Kidney (tissue), 14 donors: ENCODE measurements around the gene ARSA. TPM values are rescaled to one million over a fixed set of nuclear protein-coding genes. Genes with fewer than 3 reads are reported as not detected.

Source experiments
- DNase-seq, 5 donors: peaks; one replicate each; pipeline ENCODE4 v3.0.0-alpha.2; 2013 to 2020
- FAIRE-seq: peaks from 2 replicates; lab custom pipeline; 2012; peaks lifted over from hg19 to GRCh38; lab: Jason Lieb, UNC
- H3K27ac ChIP-seq, 2 donors: one replicate each; pipeline ENCODE4 v1.7.0; 2013; ENCODE audit warnings: low read depth in 2 of 2, low read length in 2 of 2, inconsistent platforms in 1 of 2
- H3K27me3 ChIP-seq: one replicate; pipeline ENCODE4 v1.7.1; 2013; ENCODE audit warnings: low read length, inconsistent platforms; ENCODE audit not compliant: control insufficient read depth, insufficient read depth
- H3K36me3 ChIP-seq, 3 donors: one replicate each; pipeline versions ENCODE4 v1.7.0 to v1.7.1; 2013; ENCODE audit warnings: low read length in 3 of 3, control low read depth in 1 of 3, inconsistent platforms in 1 of 3; ENCODE audit not compliant: insufficient read depth in 3 of 3, control insufficient read depth in 2 of 3
- H3K4me1 ChIP-seq, 3 donors: one replicate each; pipeline versions ENCODE4 v1.7.0 to v1.7.1; 2013; ENCODE audit warnings: low read length in 3 of 3, inconsistent platforms in 1 of 3, low read depth in 1 of 3; ENCODE audit not compliant: control insufficient read depth in 2 of 3, insufficient read depth in 2 of 3
- H3K4me3 ChIP-seq, 3 donors: one replicate each; pipeline versions ENCODE4 v1.7.0 to v1.8.1; 2013; ENCODE audit warnings: low read length in 3 of 3, control low read depth in 1 of 3, inconsistent platforms in 1 of 3
- H3K9ac ChIP-seq, 3 donors: one replicate each; pipeline versions ENCODE4 v1.7.0 to v1.7.1; 2013; ENCODE audit warnings: low read length in 3 of 3, control low read depth in 1 of 3, inconsistent platforms in 1 of 3
- H3K9me3 ChIP-seq, 3 donors: one replicate each; pipeline versions ENCODE4 v1.7.0 to v1.7.1; 2013; ENCODE audit warnings: low read length in 3 of 3, control low read depth in 1 of 3, inconsistent platforms in 1 of 3; ENCODE audit not compliant: control insufficient read depth in 2 of 3, insufficient read depth in 1 of 3
- CTCF ChIP-seq: IDR thresholded peaks from 3 replicates; pipeline ENCODE4 v1.5.1; 2012; ENCODE audit warnings: mild to moderate bottlenecking, moderate library complexity, borderline replicate concordance; ENCODE audit not compliant: insufficient read depth; ENCODE audit errors: extremely low read depth
- intact Hi-C: fragments of 100-400 bp; cut with DNase I; formaldehyde crosslinking; loops from one replicate; pipeline ENCODE4 v1.11.1; 2022
- polyA plus RNA-seq: library from polyadenylated mRNA; stranded (reverse); fragments of 350-450 nt; fragmentation: Illumina TruSeq; extraction: RNeasy Lipid Tissue Mini Kit (QIAGEN cat#74804); gene quantifications from one replicate; pipeline ENCODE4 v1.2.3, GENCODE V29; 2014; ENCODE audit warnings: low read depth, low replicate concordance; ENCODE audit not compliant: insufficient read depth
- total RNA-seq: library from RNA; stranded (reverse); fragmentation: NEBNext Ultra II Directional; extraction: Animal tissue kit (Norgen Biotek cat#: 25700); gene quantifications from one replicate; pipeline ENCODE4 v1.2.1, GENCODE V29; 2021
- donor health status: control.
- donor health status: control.
- donor health status: control.
- donor health status: control.
- donor health status: control.
- donor health status: DM: yes; HTN: yes; CAD: no.
- donor health status: Normal renal cell carcinoma (clear cell type).

Gene ARSA
- total and polyA plus RNA-seq, 2 donors from 2014 or later = 52.8 to 53.0 TPM

- Histone ChIP-seq H3K4me1 (peaks cover 0 to 3% (median 0%) of the 10 kb centered on the region in 3 donors), H3K4me3 (no peak overlapping the region), H3K36me3 (no peaks in the 10 kb centered on the region), H3K9ac (no peak overlapping the region), H3K27me3 (peaks cover 5% of the 10 kb centered on the region), H3K9me3 (no peaks in the 10 kb centered on the region), H3K27ac (peak overlapping the region; percentile 33 to 71)
- DNase-seq = no peak
- intact Hi-C loops = no loop called here
- TF ChIP-seq CTCF = no peak
- no peak for FAIRE-seq
Observed at GRCh38 chr22:50672041-50672440, 44.1 kb upstream of the ARSA start.

GRCh38 chr22:50671641-50672040, 43.7 kb upstream of the ARSA start:
- H3K9me3 ChIP-seq = no peaks in the 10 kb centered on the region
- no peak for DNase-seq

DNA sequence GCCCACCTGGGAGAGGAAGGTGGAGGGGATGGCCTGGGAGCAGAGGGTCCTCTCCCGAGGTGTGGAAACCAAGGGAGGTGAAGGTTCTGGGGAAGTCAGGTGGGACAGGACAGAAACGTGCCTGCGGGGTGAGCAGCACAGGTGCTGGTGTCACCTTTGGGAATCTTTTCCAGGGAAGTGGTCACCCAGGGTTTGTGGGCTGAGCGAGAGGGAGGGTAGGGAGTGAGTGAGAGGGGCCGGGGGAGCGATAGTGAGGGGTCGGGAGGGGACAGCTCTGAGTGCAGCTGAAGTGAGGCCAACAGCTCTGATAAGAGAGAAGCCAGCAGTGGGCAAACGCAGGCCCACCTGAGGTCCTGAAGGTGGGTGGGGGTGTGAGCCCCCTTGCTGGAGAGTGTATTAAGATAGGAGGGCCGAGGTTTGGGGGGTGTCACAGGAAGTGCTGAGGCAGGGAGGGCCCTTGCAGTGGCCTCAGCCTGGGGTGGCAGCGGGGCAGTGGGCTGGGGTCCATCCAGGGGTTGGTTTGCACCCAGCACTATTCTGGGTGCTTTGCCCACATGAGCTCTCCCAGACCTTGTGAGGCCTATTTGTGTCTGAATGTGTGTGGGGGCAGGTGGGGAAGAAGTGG, 43.1 kb upstream of the ARSA start:
- Histone ChIP-seq H3K9me3 (no peaks in the 10 kb centered on the region), H3K27ac (peak overlapping the region; percentile 33 to 41), H3K36me3 (no peaks in the 10 kb centered on the region), H3K4me3 (no peak overlapping the region), H3K4me1 (peaks cover 0 to 3% (median 0%) of the 10 kb centered on the region in 3 donors), H3K9ac (no peak overlapping the region), H3K27me3 (peaks cover 5% of the 10 kb centered on the region)
- intact Hi-C loops = no loop called here
- TF ChIP-seq CTCF = no peak
- FAIRE-seq (no peak), DNase-seq (no peak)

More at GRCh38 chr22:50671641-50672040, 43.7 kb upstream of the ARSA start:
- H3K27me3 ChIP-seq = peaks cover 5% of the 10 kb centered on the region
- FAIRE-seq = no peak
- intact Hi-C loops = no loop called here
- no peak for TF ChIP-seq CTCF
- H3K4me3 ChIP-seq = no peak overlapping the region
- H3K27ac ChIP-seq = peak overlapping the region; percentile 33 to 71
- H3K36me3 ChIP-seq = no peaks in the 10 kb centered on the region
- H3K9ac ChIP-seq = no peak overlapping the region
- H3K4me1 ChIP-seq = peaks cover 0 to 3% (median 0%) of the 10 kb centered on the region in 3 donors

- H3K4me3 ChIP-seq = no peak overlapping the region
- no peak overlapping the region for H3K9ac ChIP-seq
- peak overlapping the region in 1 of 2 donors; percentile 33 for H3K27ac ChIP-seq
- FAIRE-seq = no peak
- TF ChIP-seq CTCF = no peak
- DNase-seq = no peak
- intact Hi-C loops = no loop called here
- peaks cover 0 to 2% (median 0%) of the 10 kb centered on the region in 3 donors for H3K4me1 ChIP-seq
- H3K27me3 ChIP-seq = peaks cover 4% of the 10 kb centered on the region
- H3K36me3 ChIP-seq = no peaks in the 10 kb centered on the region
- H3K9me3 ChIP-seq = no peaks in the 10 kb centered on the region
Observed at GRCh38 chr22:50670513-50670912, 42.6 kb upstream of the ARSA start.
